ENCODE data around the gene RAB38.

DNA sequence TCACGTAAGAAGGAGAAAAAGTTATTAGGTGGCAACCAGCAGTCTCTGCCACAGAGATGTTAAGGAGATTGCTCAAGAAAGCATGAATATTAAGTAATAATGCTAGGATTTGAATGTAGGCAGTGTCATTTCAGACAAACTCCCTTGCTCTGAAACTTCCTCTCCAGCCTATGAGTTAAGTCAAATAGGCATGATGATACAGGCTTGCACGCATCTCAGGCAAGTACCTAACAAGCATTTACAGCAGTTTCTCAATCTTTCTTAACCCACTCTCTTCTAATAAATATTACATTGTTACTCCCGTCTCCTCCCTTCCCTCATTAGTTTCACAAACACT, 72.7 kb downstream of the RAB38 start:
- TF ChIP-seq SUZ12 (IDR thresholded peaks at IDR 0.05; ENCODE audit: extremely low read depth, insufficient read depth, insufficient read length): no peak
- TF ChIP-seq YY1 (IDR thresholded peaks at IDR 0.05; ENCODE audit: insufficient read depth, insufficient read length): no peak
- no peak for TF ChIP-seq ZNF274 (IDR thresholded peaks at IDR 0.05; ENCODE audit: low read depth, low read length)
